Colonic mucosa (tissue), 4 donors: Measurements from ENCODE around the gene ZBTB17. TPM values are rescaled to one million over a fixed set of nuclear protein-coding genes. Genes with fewer than 3 reads are reported as not detected.
A peak's percentile ranks its signal among the peaks of the same experiment; 100 is the strongest.

Experiments
- DNase-seq: peaks from one replicate; pipeline ENCODE4 v3.0.0-alpha.2; 2020
- H3K27ac ChIP-seq: fragments of 200-600 bp; one replicate; pipeline ENCODE4 v1.8.0; 2021
- H3K27me3 ChIP-seq: fragments of 200-600 bp; one replicate; pipeline ENCODE4 v1.8.0; 2021
- H3K36me3 ChIP-seq: fragments of 200-600 bp; one replicate; pipeline ENCODE4 v1.8.0; 2021
- H3K4me1 ChIP-seq: fragments of 200-600 bp; one replicate; pipeline ENCODE4 v1.8.0; 2021; ENCODE audit warnings: mild to moderate bottlenecking
- H3K4me3 ChIP-seq: fragments of 200-600 bp; one replicate; pipeline ENCODE4 v1.8.0; 2021
- H3K9ac ChIP-seq, 2 donors: one replicate each; pipeline ENCODE4 v1.7.0; 2013; ENCODE audit warnings: control low read depth in 2 of 2, low read depth in 2 of 2, low read length in 2 of 2
- H3K9me3 ChIP-seq: fragments of 200-600 bp; one replicate; pipeline ENCODE4 v1.8.0; 2021
- CTCF ChIP-seq: fragments of 200-600 bp; IDR thresholded peaks from one replicate; pipeline ENCODE4 v1.8.0; 2022; ENCODE audit warnings: antibody characterized with exemption, mild to moderate bottlenecking
- intact Hi-C: fragments of 100-400 bp; cut with DNase I; formaldehyde crosslinking; loops from one replicate; pipeline ENCODE4 v1.14.1; 2022
- total RNA-seq, 2 donors: library from RNA; stranded (reverse); fragmentation: NEBNext Ultra II Directional in 1 of 2; extraction: Animal tissue kit (Norgen Biotek cat#: 25700) in 1 of 2; gene quantifications; one replicate each; pipeline ENCODE4 v1.2.1, GENCODE V29; 2021
- donor health status: healthy.
- donor health status: DM: no; HTN: no; CAD: no.
- donor health status: DM: no; HTN: no; CAD: no.

Gene ZBTB17
- total RNA-seq, 2 donors from 2014 or later, result 24.9 to 36.3 TPM

GRCh38 chr1:15963968-15964648 lies 11.8 kb downstream of the ZBTB17 start:
- Histone ChIP-seq H3K27ac (peak overlapping the region; percentile 34), H3K4me1 (peaks cover 4% of the 10 kb centered on the region)

GRCh38 chr1:15963363-15963967 lies 12.4 kb downstream of the ZBTB17 start:
- no peaks in the 10 kb centered on the region for H3K36me3 ChIP-seq
- no peaks in the 10 kb centered on the region for H3K27me3 ChIP-seq
- H3K9ac ChIP-seq, result no peak overlapping the region
- peaks cover 4% of the 10 kb centered on the region for H3K4me1 ChIP-seq
- H3K4me3 ChIP-seq, result no peak overlapping the region
- no peak for TF ChIP-seq CTCF
- no peak for DNase-seq
- H3K9me3 ChIP-seq, result no peaks in the 10 kb centered on the region
- intact Hi-C loops, result no loop called here
- H3K27ac ChIP-seq, result peak overlapping the region; percentile 34

More at GRCh38 chr1:15963968-15964648, 11.8 kb downstream of the ZBTB17 start:
- intact Hi-C loops, result no loop called here
- Histone ChIP-seq H3K4me3 (no peak overlapping the region), H3K27me3 (no peaks in the 10 kb centered on the region), H3K9ac (no peak overlapping the region), H3K36me3 (no peaks in the 10 kb centered on the region), H3K9me3 (no peaks in the 10 kb centered on the region)
- TF ChIP-seq CTCF, result no peak
- DNase-seq, result no peak

- no peak for TF ChIP-seq CTCF
- H3K9ac ChIP-seq, result no peak overlapping the region
- no peaks in the 10 kb centered on the region for H3K36me3 ChIP-seq
- DNase-seq, result no peak
- intact Hi-C loops, result no loop called here
- H3K9me3 ChIP-seq, result no peaks in the 10 kb centered on the region
- no peak overlapping the region for H3K4me3 ChIP-seq
- H3K27me3 ChIP-seq, result no peaks in the 10 kb centered on the region
- H3K27ac ChIP-seq, result no peak overlapping the region
- peaks cover 4% of the 10 kb centered on the region for H3K4me1 ChIP-seq
These were observed 13.1 kb downstream of the ZBTB17 start for GRCh38 chr1:15962671-15963362.

GRCh38 chr1:15962176-15962575 lies 13.7 kb downstream of the ZBTB17 start:
- Histone ChIP-seq H3K27me3 (no peaks in the 10 kb centered on the region), H3K27ac (no peak overlapping the region), H3K9me3 (no peaks in the 10 kb centered on the region), H3K4me3 (no peak overlapping the region), H3K36me3 (no peaks in the 10 kb centered on the region), H3K4me1 (peaks cover 4% of the 10 kb centered on the region), H3K9ac (no peak overlapping the region)
- no peak for DNase-seq
- no peak for TF ChIP-seq CTCF
- intact Hi-C loops, result no loop called here

GRCh38 chr1:15961492-15961891 lies 14.4 kb downstream of the ZBTB17 start:
- H3K4me3 ChIP-seq, result no peak overlapping the region
- no peak overlapping the region for H3K9ac ChIP-seq
- H3K27me3 ChIP-seq, result no peaks in the 10 kb centered on the region
- no peaks in the 10 kb centered on the region for H3K9me3 ChIP-seq
- H3K4me1 ChIP-seq, result peaks cover 4% of the 10 kb centered on the region
- no peak for DNase-seq
- no peak overlapping the region for H3K27ac ChIP-seq
- intact Hi-C loops, result no loop called here
- no peaks in the 10 kb centered on the region for H3K36me3 ChIP-seq
- no peak for TF ChIP-seq CTCF
